Right lobe of liver (tissue), 6 donors: Measurements from ENCODE around the gene LUZP2. TPM values are rescaled to one million over a fixed set of nuclear protein-coding genes. Genes with fewer than 3 reads are reported as not detected.

ENCODE experiments used
- ATAC-seq, 4 donors: fragments of 200-7000 bp; cut with Tn5 transposase; one replicate each; pipeline ENCODE4 v1.9.1; 2020; ENCODE audit warnings: mild to moderate bottlenecking in 4 of 4, moderate library complexity in 4 of 4
- DNase-seq, 3 donors: peaks; one replicate each; pipeline ENCODE4 v3.0.0-alpha.2; 2020
- H3K27ac ChIP-seq, 3 donors: fragments of 200-600 bp; one replicate each; pipeline ENCODE4 v1.8.0; 2022
- H3K27me3 ChIP-seq, 2 donors: fragments of 200-600 bp; one replicate each; pipeline ENCODE4 v1.8.0; 2022
- H3K36me3 ChIP-seq, 4 donors: fragments of 200-600 bp; sonication (generic) in 1 of 4; one replicate each; pipeline versions ENCODE4 v1.5.1 to v1.8.0; 2017 to 2022; ENCODE audit warnings: control low read depth in 1 of 4
- H3K4me1 ChIP-seq, 4 donors: fragments of 200-600 bp; sonication (generic) in 1 of 4; one replicate each; pipeline versions ENCODE4 v1.5.1 to v1.8.0; 2017 to 2022; ENCODE audit warnings: control low read depth in 1 of 4
- H3K4me3 ChIP-seq, 3 donors: fragments of 200-600 bp; one replicate each; pipeline ENCODE4 v1.8.0; 2022
- H3K9me3 ChIP-seq, 4 donors: fragments of 200-600 bp; sonication (generic) in 1 of 4; one replicate each; pipeline versions ENCODE4 v1.5.1 to v1.8.0; 2017 to 2022; ENCODE audit warnings: control low read depth in 1 of 4
- POLR2A ChIP-seq: fragments of 450-650 bp; IDR thresholded peaks from one replicate; pipeline ENCODE4 v1.6.1; 2017; ENCODE audit warnings: antibody characterized with exemption, mild to moderate bottlenecking
- WGBS: methylation state at CpG from one replicate; pipeline ENCODE4 v1.1.6; 2018; ENCODE audit warnings: low coverage, low lambda C conversion rate; ENCODE audit not compliant: insufficient coverage; ENCODE audit errors: missing lambda C conversion rate; 5-methylcytosine and 5-hydroxymethylcytosine counted together
- intact Hi-C, 2 donors: fragments of 100-400 bp; cut with DNase I; formaldehyde crosslinking; loops; one replicate each; pipeline versions ENCODE4 v1.11.2 to v1.14.1; 2022
- total RNA-seq, 6 experiments: library from RNA; depleted of rRNA in 2 of 6; stranded (reverse); fragments of >200 nt in 2 of 6; fragmentation: NEBNext Ultra II Directional in 3 of 6; extraction: Animal tissue kit (Norgen Biotek cat#: 25700) in 3 of 6; gene quantifications; one replicate each; pipeline versions ENCODE4 v1.1.0 to v1.2.4, GENCODE V29; 2016 to 2023
- TF ChIP-seq, protein P1 (sequence below), 4 donors: fragments of 200-600 bp in 3 of 4; fragments of 450-650 bp in 1 of 4; IDR thresholded peaks; one replicate each; pipeline versions ENCODE4 v1.5.1 to v1.8.0; 2016 to 2022; ENCODE audit warnings: antibody characterized with exemption in 4 of 4, mild to moderate bottlenecking in 2 of 4
- donor health status: DM: no; HTN: yes; CAD: no.
- donor health status: DM: no; HTN: no; CAD: no.
- donor health status: DM: no; HTN: no; CAD: no.
- donor health status: DM: no; HTN: yes; CAD: no.
- donor health status: DM: no; HTN: yes; CAD: no.

Gene LUZP2
- total RNA-seq, 6 experiments from 2014 or later, result not detected

DNA sequence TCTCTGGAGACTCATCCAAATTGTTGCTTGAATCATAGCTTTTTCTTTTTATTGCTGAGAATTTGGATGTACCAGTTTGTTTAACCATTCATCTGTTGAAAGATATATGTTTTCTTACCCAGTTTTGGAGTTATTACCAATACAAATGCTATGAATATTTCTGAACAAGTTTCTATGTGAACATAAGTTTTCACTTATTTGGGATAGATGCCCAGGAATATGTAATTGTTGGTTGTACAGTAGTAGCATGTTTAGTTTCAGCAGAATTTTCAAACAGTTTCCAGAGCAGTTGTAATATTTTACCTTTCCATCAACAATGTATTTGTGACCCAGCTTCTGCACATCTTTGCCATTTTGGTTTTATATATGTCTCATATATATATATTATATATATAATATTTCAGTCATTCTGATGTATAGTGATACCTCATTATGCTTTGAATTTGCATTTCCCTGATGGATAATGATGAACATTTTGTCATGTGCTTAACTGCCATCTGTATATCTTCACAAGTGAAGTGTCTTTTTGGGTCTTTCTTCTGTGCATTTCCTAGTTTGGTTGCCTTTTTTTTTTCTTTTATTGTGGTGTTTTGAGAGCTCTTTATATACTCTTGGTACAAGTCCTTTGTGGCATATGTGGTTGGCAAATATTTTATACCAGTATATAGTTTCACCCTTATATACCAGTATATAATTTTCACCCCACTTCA, 118.8 kb downstream of the LUZP2 start:
- DNase-seq (no peak), ATAC-seq (no peak)
- no peaks in the 10 kb centered on the region for H3K36me3 ChIP-seq
- H3K9me3 ChIP-seq, result no peaks in the 10 kb centered on the region
- no peaks in the 10 kb centered on the region for H3K4me1 ChIP-seq
- no peak overlapping the region for H3K4me3 ChIP-seq
- no peaks in the 10 kb centered on the region for H3K27me3 ChIP-seq
- TF ChIP-seq, protein P1, sequence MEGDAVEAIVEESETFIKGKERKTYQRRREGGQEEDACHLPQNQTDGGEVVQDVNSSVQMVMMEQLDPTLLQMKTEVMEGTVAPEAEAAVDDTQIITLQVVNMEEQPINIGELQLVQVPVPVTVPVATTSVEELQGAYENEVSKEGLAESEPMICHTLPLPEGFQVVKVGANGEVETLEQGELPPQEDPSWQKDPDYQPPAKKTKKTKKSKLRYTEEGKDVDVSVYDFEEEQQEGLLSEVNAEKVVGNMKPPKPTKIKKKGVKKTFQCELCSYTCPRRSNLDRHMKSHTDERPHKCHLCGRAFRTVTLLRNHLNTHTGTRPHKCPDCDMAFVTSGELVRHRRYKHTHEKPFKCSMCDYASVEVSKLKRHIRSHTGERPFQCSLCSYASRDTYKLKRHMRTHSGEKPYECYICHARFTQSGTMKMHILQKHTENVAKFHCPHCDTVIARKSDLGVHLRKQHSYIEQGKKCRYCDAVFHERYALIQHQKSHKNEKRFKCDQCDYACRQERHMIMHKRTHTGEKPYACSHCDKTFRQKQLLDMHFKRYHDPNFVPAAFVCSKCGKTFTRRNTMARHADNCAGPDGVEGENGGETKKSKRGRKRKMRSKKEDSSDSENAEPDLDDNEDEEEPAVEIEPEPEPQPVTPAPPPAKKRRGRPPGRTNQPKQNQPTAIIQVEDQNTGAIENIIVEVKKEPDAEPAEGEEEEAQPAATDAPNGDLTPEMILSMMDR (IDR thresholded peaks at IDR 0.05), result no peak
- no peak for TF ChIP-seq POLR2A
- H3K27ac ChIP-seq, result no peak overlapping the region
- intact Hi-C loops, result no loop called here

DNA sequence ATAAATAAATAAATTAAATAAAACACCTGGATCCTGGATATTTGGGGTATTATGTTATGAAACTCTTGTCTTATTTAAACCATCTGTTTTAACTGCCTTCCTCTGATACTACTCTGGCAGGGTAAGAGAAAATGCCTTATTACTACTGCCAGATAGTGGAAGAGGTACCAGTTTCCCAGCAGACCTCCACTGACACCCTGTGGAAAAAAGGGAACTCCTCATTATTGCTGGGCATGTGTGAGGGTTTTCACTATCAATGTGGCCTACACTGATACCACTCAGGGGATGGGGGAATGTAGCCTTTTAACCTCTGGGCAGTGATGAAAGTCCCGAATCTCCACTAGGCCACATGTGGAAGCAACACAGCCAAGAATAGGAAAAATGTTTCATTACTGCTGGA, 121.0 kb downstream of the LUZP2 start:
- H3K9me3 ChIP-seq, result no peaks in the 10 kb centered on the region
- ATAC-seq (no peak), DNase-seq (no peak)
- no peak for TF ChIP-seq POLR2A
- TF ChIP-seq, protein P1 (IDR thresholded peaks at IDR 0.05), result no peak
- H3K27me3 ChIP-seq, result no peaks in the 10 kb centered on the region
- WGBS, result 57% methylated on average over 1 of the region's 1 CpG
- no peaks in the 10 kb centered on the region for H3K36me3 ChIP-seq
- H3K4me3 ChIP-seq, result no peak overlapping the region
- intact Hi-C loops, result no loop called here
- H3K27ac ChIP-seq, result no peak overlapping the region
- H3K4me1 ChIP-seq, result no peaks in the 10 kb centered on the region

DNA sequence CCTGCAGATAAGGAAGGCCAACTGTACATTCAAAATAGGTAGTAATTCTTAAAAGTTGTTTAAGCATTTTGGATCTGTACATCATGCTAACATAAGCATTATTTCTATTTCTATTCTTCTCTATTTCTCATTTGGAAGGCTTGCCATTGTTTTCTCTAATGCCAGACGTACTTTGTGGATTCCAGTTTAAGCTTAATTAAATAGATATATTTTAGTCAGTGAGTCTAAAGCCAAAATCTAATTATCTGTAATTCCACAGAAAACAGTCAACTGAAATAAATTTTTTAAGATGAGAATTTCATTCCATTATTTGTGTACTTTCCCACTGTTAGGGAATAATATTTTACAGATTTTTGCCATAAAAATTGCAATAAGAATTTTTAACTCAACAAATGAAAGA, 123.0 kb downstream of the LUZP2 start:
- Histone ChIP-seq H3K36me3 (no peaks in the 10 kb centered on the region), H3K4me1 (no peaks in the 10 kb centered on the region), H3K9me3 (no peaks in the 10 kb centered on the region), H3K27ac (no peak overlapping the region), H3K4me3 (no peak overlapping the region), H3K27me3 (no peaks in the 10 kb centered on the region)
- no peak for ATAC-seq
- TF ChIP-seq, protein P1 (IDR thresholded peaks at IDR 0.05), result no peak
- TF ChIP-seq POLR2A, result no peak
- no peak for DNase-seq
- intact Hi-C loops, result no loop called here
- WGBS, result 53% methylated on average over 1 of the region's 1 CpG

DNA sequence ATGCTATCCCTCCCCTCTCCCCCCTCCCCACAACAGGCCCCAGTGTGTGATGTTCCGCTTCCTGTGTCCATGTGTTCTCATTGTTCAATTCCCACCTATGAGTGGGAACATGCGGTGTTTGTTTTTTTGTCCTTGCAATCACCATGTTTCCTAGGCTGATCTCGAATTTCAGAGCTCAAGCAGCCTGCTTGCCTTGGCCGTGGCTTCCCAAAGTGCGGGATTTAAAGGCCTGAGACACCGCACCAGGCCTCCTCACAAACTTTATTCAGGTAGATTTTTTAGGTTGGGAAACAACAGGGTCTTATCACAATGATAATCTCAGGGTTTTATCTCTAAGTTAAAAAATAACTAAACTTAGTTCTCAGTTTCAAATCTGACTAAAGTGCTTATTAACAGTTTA, 125.4 kb downstream of the LUZP2 start:
- WGBS, result 73% methylated on average over 6 of the region's 6 CpGs
- H3K27me3 ChIP-seq, result no peaks in the 10 kb centered on the region
- no peak for DNase-seq
- no peak overlapping the region for H3K27ac ChIP-seq
- H3K36me3 ChIP-seq, result no peaks in the 10 kb centered on the region
- H3K9me3 ChIP-seq, result no peaks in the 10 kb centered on the region
- H3K4me3 ChIP-seq, result no peak overlapping the region
- TF ChIP-seq POLR2A, result no peak
- intact Hi-C loops, result no loop called here
- no peaks in the 10 kb centered on the region for H3K4me1 ChIP-seq
- no peak for ATAC-seq

DNA sequence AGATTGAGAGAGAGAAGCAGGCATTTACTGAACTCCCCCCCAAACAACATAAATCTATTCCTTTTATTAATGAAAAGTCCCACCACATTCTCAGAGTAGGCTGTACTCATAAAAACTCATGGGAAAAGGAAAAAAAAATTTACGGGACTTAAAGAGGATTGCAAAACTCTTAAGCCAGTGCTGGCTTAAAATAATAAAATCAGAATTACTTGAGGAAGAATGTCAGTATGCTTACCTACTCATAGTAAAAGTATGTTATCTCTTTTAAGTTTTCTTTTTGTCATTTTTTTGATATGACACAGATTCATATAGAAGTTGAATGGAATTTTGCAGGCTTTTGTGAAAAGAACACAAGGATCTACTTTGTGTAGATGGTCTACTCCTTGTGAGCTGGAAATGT, 126.3 kb downstream of the LUZP2 start:
- no peak overlapping the region for H3K27ac ChIP-seq
- no peaks in the 10 kb centered on the region for H3K4me1 ChIP-seq
- no peak overlapping the region for H3K4me3 ChIP-seq
- DNase-seq, result no peak
- intact Hi-C loops, result no loop called here
- no peaks in the 10 kb centered on the region for H3K9me3 ChIP-seq
- ATAC-seq, result no peak
- no peaks in the 10 kb centered on the region for H3K36me3 ChIP-seq
- TF ChIP-seq, protein P1 (IDR thresholded peaks at IDR 0.05), result no peak
- TF ChIP-seq POLR2A, result no peak
- whole genome bisulfite sequencing, result 0% methylated on average over 1 of the region's 1 CpG
- H3K27me3 ChIP-seq, result no peaks in the 10 kb centered on the region
